ENCODE data around the gene TRIOBP. TPM values are rescaled to one million over a fixed set of nuclear protein-coding genes. Genes with fewer than 3 reads are reported as not detected.
A peak's percentile ranks its signal among the peaks of the same experiment; 100 is the strongest.

Gene TRIOBP
- total and polyA plus RNA-seq, 2 of the 4 experiments (the other 2 are of a cell fraction) = 46.4 to 69.8 TPM

- no peaks in the 10 kb centered on the region for H3K36me3 ChIP-seq (ENCODE audit: control insufficient read depth, insufficient read depth, low read length)
- H3K4me2 ChIP-seq (ENCODE audit: low read depth, low read length) = peak within 1 kb of the TSS; percentile 91
- peaks cover 5% of the 10 kb centered on the region; the same call in 1 of the 2 replicates for H3K9me1 ChIP-seq (ENCODE audit: insufficient read depth, low read length)
- peak within 1 kb of the TSS; percentile 4 for H2BK5ac ChIP-seq (ENCODE audit: low read depth, low read length, poor library complexity, severe bottlenecking)
- H2AK5ac ChIP-seq (ENCODE audit: low read depth, low read length) = peak within 1 kb of the TSS; percentile 22; the same call in 1 of the 2 replicates
- no peak within 1 kb of the TSS; the same call in 1 of the 2 replicates for H3K56ac ChIP-seq (ENCODE audit: extremely low read depth, insufficient read depth, low read length)
- H3K14ac ChIP-seq (replicated peaks; ENCODE audit: low read depth, low read length) = peak within 1 kb of the TSS; percentile 62; the same call in 1 of the 2 replicates
- peak within 1 kb of the TSS; percentile 42 for H3K27ac ChIP-seq (ENCODE audit: insufficient read depth, low read length)
- in situ Hi-C loops (cut with MboI; ENCODE audit: low sequenced_read_pairs) = no loop called here
- no peaks in the 10 kb centered on the region for H3K9me3 ChIP-seq (ENCODE audit: control insufficient read depth, insufficient read depth, low read length)
- ChIA-PET POLR2A (ENCODE audit: unreplicated experiment) (interaction anchor here (0.6 kb wide), 1 partner anchor 55 kb away, joined by 5 read pairs; no protein-coding TSS in a partner anchor), CTCF (interaction anchor here (1.0 to 3.2 kb wide), 3 partner anchors 10 to 165 kb away, joined by 3 to 10 read pairs (median 3); no protein-coding TSS in a partner anchor)
- WGBS, 2 experiments (ENCODE audit: extremely low coverage in 2 of 2, insufficient read length in 1 of 2) = 2% methylated on average over 28 of the region's 73 CpGs; no CpG with 5 or more reads in 1 of the 2 experiments
- H3K9ac ChIP-seq (ENCODE audit: low read depth, low read length) = peak within 1 kb of the TSS; percentile 59
- H2BK20ac ChIP-seq (ENCODE audit: low read depth, low read length) = no peak within 1 kb of the TSS
- peak within 1 kb of the TSS; percentile 9 to 15; a peak in 1 of 4 replicates for H4K8ac ChIP-seq (ENCODE audit: low read depth in 2 of 2, low read length in 2 of 2)
- H3K4me1 ChIP-seq (ENCODE audit: control insufficient read depth, insufficient read depth, low read length) = peaks cover 12% of the 10 kb centered on the region
- peak within 1 kb of the TSS; percentile 41 for H3K4ac ChIP-seq (ENCODE audit: low read depth, low read length)
- peak within 1 kb of the TSS; percentile 77 for H3K4me3 ChIP-seq (ENCODE audit: insufficient read depth, low read depth, low read length)
- ATAC-seq (ENCODE audit: low read depth) = peak; percentile 89
- H2BK15ac ChIP-seq (ENCODE audit: low read depth, low read length) = no peak within 1 kb of the TSS
- peak within 1 kb of the TSS; percentile 93 for H2AFZ ChIP-seq (replicated peaks; ENCODE audit: low read length, poor library complexity)
- BruUV-seq (replicated peaks) = no TSS peak
- DNase-seq = peak; percentile 95
- peak within 1 kb of the TSS; percentile 73 for H2AK9ac ChIP-seq (replicated peaks; ENCODE audit: low read depth, low read length, poor library complexity)
- intact Hi-C loops (cut with micrococcal nuclease) = loop anchor here (5.0 kb wide), 1 partner anchor 35 kb away; the partner anchor contains the start of gene ANKRD54
- H4K91ac ChIP-seq (ENCODE audit: insufficient read depth, low read depth, low read length) = no peak within 1 kb of the TSS; the same call in 1 of the 2 replicates
- no peak within 1 kb of the TSS for H2BK120ac ChIP-seq (ENCODE audit: low read depth, low read length)
- H3K79me1 ChIP-seq (ENCODE audit: low read depth in 1 of 2, low read length in 2 of 2) = peaks cover 11 to 44% of the 10 kb centered on the region in 2 experiments; a peak in 3 of 4 replicates
- H3K18ac ChIP-seq (ENCODE audit: low read depth, low read length) = no peak within 1 kb of the TSS
- no peak within 1 kb of the TSS for H4K5ac ChIP-seq (ENCODE audit: low read depth, low read length)
- dilution Hi-C loops (cut with HindIII; ENCODE audit: low sequenced_read_pairs, unreplicated experiment) = no loop called here
- peaks cover 8% of the 10 kb centered on the region; the same call in 1 of the 2 replicates for H4K20me1 ChIP-seq (ENCODE audit: insufficient read depth, low read length)
- no peaks in the 10 kb centered on the region for H3K27me3 ChIP-seq (ENCODE audit: control insufficient read depth, insufficient read depth, low read length)
- peak within 1 kb of the TSS; percentile 93 for H3K23ac ChIP-seq (ENCODE audit: low read depth, low read length)
- TF ChIP-seq SMC3 (IDR thresholded peaks at IDR 0.05; ENCODE audit: low read depth, low read length) (no peak), BHLHE40 (IDR thresholded peaks at IDR 0.05; ENCODE audit: low read depth, low read length) (peak; percentile 48; the same call in 1 of the 2 replicates), MAFK (IDR thresholded peaks at IDR 0.05; ENCODE audit: low read depth, low read length) (no peak), RAD21 (IDR thresholded peaks at IDR 0.05; ENCODE audit: low read length) (no peak), CHD1 (IDR thresholded peaks at IDR 0.05; ENCODE audit: low read depth, low read length) (no peak), RCOR1 (IDR thresholded peaks at IDR 0.05; ENCODE audit: insufficient replicate concordance, low read length) (no peak), ELK1 (IDR thresholded peaks at IDR 0.05; ENCODE audit: borderline replicate concordance, low read depth, low read length) (no peak), POLR2A (IDR thresholded peaks at IDR 0.05; ENCODE audit: low read depth, low read length) (peak; percentile 80), CEBPB (IDR thresholded peaks at IDR 0.05; ENCODE audit: low read depth, low read length) (no peak), MAZ (IDR thresholded peaks at IDR 0.05; ENCODE audit: borderline replicate concordance, low read depth, low read length) (no peak; the same call in 1 of the 2 replicates), RFX5 (IDR thresholded peaks at IDR 0.05; ENCODE audit: low read depth, low read length) (no peak)
- TF ChIP-seq, protein P1, sequence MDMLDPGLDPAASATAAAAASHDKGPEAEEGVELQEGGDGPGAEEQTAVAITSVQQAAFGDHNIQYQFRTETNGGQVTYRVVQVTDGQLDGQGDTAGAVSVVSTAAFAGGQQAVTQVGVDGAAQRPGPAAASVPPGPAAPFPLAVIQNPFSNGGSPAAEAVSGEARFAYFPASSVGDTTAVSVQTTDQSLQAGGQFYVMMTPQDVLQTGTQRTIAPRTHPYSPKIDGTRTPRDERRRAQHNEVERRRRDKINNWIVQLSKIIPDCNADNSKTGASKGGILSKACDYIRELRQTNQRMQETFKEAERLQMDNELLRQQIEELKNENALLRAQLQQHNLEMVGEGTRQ (IDR thresholded peaks at IDR 0.05; ENCODE audit: low read depth, low read length) = peak; percentile 73
- TF ChIP-seq, protein P2, sequence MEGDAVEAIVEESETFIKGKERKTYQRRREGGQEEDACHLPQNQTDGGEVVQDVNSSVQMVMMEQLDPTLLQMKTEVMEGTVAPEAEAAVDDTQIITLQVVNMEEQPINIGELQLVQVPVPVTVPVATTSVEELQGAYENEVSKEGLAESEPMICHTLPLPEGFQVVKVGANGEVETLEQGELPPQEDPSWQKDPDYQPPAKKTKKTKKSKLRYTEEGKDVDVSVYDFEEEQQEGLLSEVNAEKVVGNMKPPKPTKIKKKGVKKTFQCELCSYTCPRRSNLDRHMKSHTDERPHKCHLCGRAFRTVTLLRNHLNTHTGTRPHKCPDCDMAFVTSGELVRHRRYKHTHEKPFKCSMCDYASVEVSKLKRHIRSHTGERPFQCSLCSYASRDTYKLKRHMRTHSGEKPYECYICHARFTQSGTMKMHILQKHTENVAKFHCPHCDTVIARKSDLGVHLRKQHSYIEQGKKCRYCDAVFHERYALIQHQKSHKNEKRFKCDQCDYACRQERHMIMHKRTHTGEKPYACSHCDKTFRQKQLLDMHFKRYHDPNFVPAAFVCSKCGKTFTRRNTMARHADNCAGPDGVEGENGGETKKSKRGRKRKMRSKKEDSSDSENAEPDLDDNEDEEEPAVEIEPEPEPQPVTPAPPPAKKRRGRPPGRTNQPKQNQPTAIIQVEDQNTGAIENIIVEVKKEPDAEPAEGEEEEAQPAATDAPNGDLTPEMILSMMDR (conservative IDR thresholded peaks at IDR 0.05; ENCODE audit: low read depth, low read length) = no peak
Measured at GRCh38 chr22:37807410-37808293, 110.8 kb downstream of the TRIOBP start, which contains the start of gene GCAT. Gene GCAT (plus strand): TSS chr22:37807934. CDS start chr22:37807968, 34 bp downstream.

Data from IMR-90 (cell line).